Measurements from ENCODE around the gene USP7.
"Not testable (repeated sequence)": the region's sequence is repeated elsewhere in the genome, so short reads cannot be mapped to it uniquely, and the experiment has no call there.

USP7 gene

DNA sequence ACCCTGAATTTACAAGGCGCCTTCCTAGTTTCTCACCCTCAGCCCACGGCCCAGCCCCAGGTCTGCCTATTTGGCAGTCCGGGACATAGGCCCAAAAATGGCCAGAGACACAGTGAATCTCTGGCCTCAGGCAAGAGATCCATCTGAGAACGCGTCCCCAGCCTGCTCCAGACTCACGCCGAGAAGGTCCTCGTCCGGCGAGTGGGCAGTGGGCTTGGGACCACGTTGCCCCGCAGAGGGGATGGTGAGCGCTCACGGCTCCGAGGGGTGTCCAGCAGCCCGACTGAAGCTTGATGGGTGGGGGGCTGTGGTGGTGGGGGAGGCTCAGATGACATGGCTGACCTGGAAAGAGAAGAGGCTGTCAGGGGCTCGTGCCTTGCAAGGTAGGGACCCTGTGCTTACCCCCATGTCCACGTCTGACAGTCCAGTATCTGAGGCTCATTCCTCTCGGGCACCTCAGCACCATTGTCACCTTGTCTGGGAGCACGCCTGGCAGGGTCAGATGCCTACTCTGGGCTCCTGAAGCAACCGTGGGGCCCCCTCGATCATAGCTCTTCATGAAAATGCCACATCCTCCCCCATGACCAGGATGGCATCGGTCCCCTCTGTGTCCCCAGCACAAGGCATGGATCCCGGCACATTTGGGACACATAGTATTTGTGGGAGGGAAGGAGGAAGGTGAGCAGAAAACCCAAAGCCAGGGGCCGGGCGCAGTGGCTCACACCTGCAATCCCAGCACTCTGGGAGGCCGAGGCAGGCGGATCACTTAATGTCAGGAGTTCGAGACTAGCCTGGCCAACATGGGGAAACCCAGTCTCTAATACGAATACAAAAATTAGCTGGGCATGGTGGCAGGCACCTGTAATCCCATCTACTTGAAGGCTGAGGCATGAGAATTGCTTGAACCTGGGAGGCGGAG lies 104.5 kb downstream of the USP7 start:
- no peak for DNase-seq

GRCh38 chr16:8855972-8856371 lies 107.7 kb downstream of the USP7 start:
- DNase-seq, result no peak

DNA sequence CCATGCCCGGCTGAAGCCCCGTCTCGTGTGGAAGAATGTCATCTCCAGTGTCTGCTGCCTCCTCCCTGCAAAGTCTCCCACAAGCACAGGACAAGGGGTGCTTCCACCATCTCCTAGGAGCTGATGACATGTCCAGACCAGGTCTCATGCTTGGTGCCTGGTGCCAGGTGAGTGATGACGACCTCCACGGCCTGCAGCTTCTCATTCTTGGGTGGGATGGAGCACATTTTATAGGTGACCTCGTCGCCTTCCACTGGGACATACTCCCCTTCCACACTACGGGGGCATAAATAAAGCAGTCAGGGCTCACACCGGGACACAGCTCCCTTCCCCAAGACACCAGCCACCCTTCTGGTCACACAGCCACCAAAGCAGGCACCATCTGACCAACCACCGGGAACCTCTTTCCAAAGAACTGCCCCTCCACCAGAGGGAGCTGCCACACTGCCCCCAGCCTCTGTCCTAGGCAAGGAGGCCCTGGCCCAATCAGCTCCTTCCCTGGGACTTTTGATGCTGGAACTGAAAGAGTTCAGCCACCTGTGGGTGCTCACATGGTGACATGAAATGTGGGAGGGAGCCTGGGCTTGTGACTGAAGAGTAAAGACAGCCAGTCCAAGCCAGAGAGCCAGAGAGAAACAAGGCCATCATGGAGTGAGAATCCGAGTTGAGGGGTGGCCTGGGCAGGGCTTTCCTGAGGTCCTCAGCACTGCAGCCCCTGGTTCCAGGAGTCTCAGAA lies 108.5 kb downstream of the USP7 start:
- DNase-seq, result no peak

DNA sequence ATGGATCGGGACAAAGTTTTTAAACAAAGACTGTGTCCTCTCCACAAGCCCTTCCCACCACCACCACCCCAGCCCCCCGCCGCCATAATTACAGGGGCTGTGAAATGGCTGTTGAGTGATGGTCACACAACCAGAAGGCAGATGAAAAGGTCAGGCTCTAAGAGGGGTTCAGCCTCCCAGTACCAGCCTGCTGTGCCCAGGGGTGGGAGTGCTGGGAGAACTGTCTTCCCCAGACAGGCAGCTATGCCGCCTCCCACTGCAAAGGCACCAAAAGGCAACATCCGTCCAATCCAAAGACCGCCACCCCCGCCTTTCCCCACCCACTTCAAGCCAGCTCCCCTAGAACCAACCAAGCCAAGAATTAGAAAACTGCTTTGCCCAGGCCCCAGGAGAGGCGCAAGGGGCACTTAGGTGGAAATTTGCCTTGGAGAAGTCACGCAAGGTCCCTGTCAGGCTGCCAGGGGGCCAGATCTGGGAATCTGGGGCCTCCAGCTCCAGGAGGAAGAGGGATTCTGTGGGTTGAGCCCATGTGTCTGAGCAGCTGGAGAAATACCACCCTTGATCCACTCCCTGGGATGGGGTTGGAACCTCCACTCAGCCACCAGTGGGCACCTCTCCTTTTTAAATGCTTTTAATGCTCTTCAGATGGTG lies 109.3 kb downstream of the USP7 start:
- no peak for DNase-seq

- DNase-seq, result no peak
Observed at GRCh38 chr16:8853611-8854010, 110.1 kb downstream of the USP7 start.

DNA sequence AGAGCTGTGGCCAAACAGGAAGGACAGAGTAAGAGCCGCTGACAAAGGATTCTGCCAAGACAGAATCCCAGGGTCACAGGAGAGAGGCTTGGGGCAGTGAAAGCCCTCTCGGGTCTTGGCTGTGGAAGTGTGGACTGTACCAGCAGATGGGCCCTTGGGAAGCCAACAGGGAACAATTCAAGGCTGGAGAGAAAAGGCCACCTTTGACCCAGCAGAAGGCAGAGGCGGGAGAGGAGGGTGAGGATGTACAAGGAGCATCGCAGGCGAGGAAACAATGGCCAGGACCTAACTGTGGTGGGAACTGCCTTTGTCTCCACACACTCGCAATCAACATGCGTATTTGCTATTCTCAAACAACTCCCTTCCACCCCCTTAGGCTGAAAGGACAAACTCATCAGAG lies 110.6 kb downstream of the USP7 start:
- no peak for DNase-seq

GRCh38 chr16:8852534-8852933 lies 111.2 kb downstream of the USP7 start:
- no peak for DNase-seq

GRCh38 chr16:8851761-8852403 lies 111.8 kb downstream of the USP7 start:
- no peak for DNase-seq

DNA sequence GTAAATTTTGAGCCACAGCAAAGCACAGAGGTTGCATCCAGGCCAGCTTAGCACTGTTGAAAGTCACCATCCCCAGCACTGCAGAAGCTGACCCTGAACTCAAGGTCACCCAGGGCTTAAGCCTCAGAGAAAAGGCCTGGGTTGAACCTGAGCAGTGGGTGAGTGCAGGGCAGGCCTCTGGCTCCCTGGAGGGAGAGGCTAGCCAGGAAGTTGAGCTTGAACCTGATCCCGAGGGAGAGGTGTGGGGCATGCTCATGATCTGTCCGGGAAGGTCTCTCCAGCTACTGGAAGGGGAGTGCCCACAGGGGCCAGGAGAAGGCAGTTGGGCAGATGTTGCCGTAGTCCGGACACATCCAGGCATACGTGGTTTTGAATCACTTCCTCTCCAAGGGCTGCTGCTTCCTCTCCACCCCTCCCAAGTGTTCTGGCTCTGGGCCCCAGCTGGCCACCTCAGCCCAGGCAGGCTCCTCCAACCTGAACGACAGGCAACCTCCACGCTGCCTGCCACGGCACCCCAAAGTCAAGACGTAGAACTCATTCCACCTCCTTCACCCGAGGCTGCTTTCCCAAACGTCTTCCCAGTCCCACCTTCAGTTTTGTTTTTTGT lies 113.3 kb downstream of the USP7 start:
- no peak for DNase-seq

GRCh38 chr16:8849411-8850011 lies 114.2 kb downstream of the USP7 start:
- DNase-seq, result no peak

DNA sequence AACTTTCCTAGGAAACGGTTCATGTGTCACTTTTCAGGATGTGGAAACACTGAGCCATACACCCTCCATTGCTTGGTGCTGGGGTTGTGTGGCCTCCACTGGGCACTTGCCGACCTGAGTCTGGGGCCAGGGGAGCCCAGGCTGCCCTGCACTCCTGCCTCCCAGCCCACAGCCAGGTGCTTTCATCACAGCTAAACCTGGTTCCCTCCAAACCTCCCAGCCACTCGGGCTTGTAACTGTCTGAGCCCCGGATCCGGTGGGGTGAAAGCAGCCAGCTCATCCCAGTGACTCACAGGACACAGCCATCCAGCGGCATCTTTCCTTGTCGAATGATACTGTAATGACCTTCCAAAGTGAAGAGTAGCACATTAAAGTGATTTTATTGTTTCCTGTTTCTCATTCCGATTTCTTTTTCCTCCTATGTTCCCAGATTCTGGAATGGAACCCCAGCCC lies 114.7 kb downstream of the USP7 start:
- DNase-seq, result no peak

- no peak for DNase-seq
Observed at GRCh38 chr16:8848231-8848938, 115.3 kb downstream of the USP7 start.

DNA sequence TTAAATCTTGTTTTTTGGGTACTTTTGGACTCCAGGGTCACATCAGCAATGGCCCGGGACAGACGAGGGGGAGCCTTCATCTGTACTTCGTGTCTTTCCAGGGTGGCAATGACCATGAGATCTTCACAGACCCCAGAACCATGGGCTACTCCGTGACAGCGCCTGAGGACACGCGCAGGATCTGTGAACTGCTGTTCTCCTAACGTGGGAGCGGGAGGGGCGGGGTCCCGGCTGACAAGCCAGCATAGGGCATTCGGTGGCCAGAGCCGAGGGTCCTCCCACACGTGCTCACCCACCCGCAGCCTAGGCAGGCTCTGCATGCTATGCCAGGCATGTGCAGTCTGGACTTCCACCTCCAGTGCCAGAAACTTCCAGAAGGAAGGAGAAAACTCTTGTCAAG lies 116.1 kb downstream of the USP7 start:
- DNase-seq, result no peak

- no peak for DNase-seq
Observed at GRCh38 chr16:8847145-8847544, 116.6 kb downstream of the USP7 start.

DNA sequence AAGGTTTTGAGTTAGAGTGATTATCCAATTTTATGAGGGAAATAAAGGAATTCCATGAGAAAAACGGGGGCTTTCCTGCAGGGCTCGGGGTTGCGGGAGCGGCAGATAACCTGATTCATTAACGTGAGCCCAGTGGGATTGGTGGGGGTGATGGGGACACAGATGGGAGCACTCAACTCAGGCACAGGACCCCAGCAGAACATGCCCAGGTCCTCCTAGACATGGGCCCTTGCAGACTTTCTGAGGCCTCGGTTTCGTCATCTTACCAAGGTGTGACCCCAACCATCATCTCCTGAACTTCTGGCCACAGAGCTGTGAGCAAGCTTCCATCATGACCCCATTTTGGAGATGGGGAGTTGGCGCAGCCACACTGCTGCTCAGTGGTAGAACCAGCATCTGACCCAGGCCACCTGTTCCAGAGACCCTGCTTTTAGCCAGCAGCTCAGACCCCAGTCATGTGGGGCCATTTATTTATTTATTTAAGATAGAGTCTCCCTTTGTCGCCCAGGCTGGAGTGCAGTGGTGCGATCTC lies 117.2 kb downstream of the USP7 start:
- DNase-seq, result no peak

DNA sequence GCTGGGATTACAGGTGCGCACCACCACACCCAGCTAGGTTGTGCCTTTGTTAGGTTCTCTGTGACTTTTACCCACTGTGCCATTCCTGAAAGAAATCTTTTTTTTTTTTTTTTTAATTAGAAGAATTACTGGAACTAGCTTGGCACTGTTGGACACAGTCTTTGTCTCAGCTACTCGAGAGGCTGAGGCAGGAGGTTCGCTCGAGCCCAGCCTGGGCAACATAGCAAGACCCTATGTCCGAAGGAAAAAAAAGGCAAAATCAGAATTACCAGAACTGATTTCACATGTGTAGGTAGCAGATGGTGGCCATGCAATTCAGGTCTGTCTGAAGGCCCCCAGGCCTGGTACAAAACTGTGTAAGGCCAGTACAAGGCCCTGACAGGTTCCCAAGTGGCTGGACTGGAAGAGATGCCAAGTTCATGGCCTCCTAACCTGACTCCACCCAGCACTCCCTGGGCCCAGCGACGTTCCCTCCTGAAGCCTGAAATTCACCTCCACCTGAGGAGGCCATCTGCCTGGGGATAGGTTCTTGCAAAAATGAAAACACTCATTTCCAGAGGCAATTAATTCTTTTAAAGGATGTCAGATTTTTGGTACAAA lies 117.9 kb downstream of the USP7 start:
- DNase-seq, result no peak

DNA sequence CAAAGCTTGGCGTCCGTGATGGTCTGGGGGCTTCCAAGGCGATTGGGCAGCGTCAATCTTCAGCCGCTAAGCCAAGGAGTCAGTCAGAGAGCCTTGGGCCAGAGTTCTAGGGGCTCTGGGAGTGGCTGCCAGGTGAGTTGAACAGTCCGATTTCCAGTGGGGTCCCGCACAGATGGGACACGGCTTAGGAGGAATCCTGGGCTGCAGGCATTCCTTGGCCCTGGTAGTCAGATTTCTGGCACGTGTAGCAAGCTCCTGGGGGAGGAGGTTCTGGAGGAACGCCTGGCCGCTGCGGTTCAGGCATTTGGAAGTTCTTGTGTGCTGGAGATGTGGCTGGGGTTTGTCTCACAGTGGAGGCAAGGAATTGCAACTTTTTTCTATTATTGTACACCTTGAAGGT lies 120.4 kb downstream of the USP7 start:
- not testable (repeated sequence) for DNase-seq
